ENCODE measurements around the gene EEF2K. TPM values are rescaled to one million over a fixed set of nuclear protein-coding genes. Genes with fewer than 3 reads are reported as not detected.

Gene EEF2K
- total and polyA plus RNA-seq, 12 donors = 5.1 to 38.9 (median 21.9) TPM

GRCh38 chr16:22337849-22338635, 132.0 kb downstream of the EEF2K start:
- 97 to 98% methylated on average over 4 of the region's 4 CpGs for WGBS, 2 donors

More at GRCh38 chr16:22337849-22338635, 132.0 kb downstream of the EEF2K start:
- no peak for DNase-seq
- TF ChIP-seq, protein P1, sequence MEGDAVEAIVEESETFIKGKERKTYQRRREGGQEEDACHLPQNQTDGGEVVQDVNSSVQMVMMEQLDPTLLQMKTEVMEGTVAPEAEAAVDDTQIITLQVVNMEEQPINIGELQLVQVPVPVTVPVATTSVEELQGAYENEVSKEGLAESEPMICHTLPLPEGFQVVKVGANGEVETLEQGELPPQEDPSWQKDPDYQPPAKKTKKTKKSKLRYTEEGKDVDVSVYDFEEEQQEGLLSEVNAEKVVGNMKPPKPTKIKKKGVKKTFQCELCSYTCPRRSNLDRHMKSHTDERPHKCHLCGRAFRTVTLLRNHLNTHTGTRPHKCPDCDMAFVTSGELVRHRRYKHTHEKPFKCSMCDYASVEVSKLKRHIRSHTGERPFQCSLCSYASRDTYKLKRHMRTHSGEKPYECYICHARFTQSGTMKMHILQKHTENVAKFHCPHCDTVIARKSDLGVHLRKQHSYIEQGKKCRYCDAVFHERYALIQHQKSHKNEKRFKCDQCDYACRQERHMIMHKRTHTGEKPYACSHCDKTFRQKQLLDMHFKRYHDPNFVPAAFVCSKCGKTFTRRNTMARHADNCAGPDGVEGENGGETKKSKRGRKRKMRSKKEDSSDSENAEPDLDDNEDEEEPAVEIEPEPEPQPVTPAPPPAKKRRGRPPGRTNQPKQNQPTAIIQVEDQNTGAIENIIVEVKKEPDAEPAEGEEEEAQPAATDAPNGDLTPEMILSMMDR (IDR thresholded peaks at IDR 0.05) = no peak
- Histone ChIP-seq H3K9me3 (peaks cover 0 to 37% (median 19%) of the 10 kb centered on the region in 11 donors), H3K4me1 (no peaks in the 10 kb centered on the region), H3K27me3 (no peaks in the 10 kb centered on the region), H3K36me3 (peaks cover 0 to 66% (median 38%) of the 10 kb centered on the region in 9 donors), H3K27ac (no peak overlapping the region), H3K4me3 (no peak overlapping the region)
- no peak for ATAC-seq
- intact Hi-C loops (cut with DNase I) = no loop called here

Other genes starting within 250 kb of the EEF2K start
- gene PDZD9, start 205.2 kb upstream of the EEF2K start, total RNA-seq = not detected
- not detected for gene PDZD9, start 205.2 kb upstream of the EEF2K start, polyA plus RNA-seq
- gene MOSMO, start 198.2 kb upstream of the EEF2K start, total RNA-seq = 10 to 100 TPM in 8 of 10 donors, 1 to 10 TPM in 2; 9.8 to 13.0 (median 11.3) TPM
- 10 to 100 TPM in 1 of 2 donors, 1 to 10 TPM in 1; 7.5 to 12.6 TPM for gene MOSMO, start 198.2 kb upstream of the EEF2K start, polyA plus RNA-seq
- gene VWA3A, start 113.7 kb upstream of the EEF2K start, total RNA-seq = 1 to 10 TPM in 1 of 10 donors, under 1 TPM in 8, not detected in 1; 0.25 to 1.1 (median 0.31) TPM
- gene VWA3A, start 113.7 kb upstream of the EEF2K start, polyA plus RNA-seq = under 1 TPM; 0.01 to 0.22 TPM
- under 1 TPM in 1 of 10 donors, not detected in 9; 0.09 TPM for gene SDR42E2, start 43.8 kb upstream of the EEF2K start, total RNA-seq
- gene SDR42E2, start 43.8 kb upstream of the EEF2K start, polyA plus RNA-seq = under 1 TPM in 1 of 2 donors, not detected in 1; 0.15 TPM
- gene POLR3E, start 91.1 kb downstream of the EEF2K start, total RNA-seq = 10 to 100 TPM; 27.8 to 40.7 (median 31.7) TPM
- gene POLR3E, start 91.1 kb downstream of the EEF2K start, polyA plus RNA-seq = 10 to 100 TPM; 22.3 to 23.8 TPM
- 1 to 10 TPM; 4.2 to 8.1 (median 6.6) TPM for gene CDR2, start 168.3 kb downstream of the EEF2K start, total RNA-seq
- 1 to 10 TPM; 7.6 to 8.4 TPM for gene CDR2, start 168.3 kb downstream of the EEF2K start, polyA plus RNA-seq

All from heart right ventricle (tissue), 16 donors.